ENCODE results near the gene CX3CL1.
"Not testable (repeated sequence)": the region's sequence is repeated elsewhere in the genome, so short reads cannot be mapped to it uniquely, and the experiment has no call there.

Gene CX3CL1

DNA sequence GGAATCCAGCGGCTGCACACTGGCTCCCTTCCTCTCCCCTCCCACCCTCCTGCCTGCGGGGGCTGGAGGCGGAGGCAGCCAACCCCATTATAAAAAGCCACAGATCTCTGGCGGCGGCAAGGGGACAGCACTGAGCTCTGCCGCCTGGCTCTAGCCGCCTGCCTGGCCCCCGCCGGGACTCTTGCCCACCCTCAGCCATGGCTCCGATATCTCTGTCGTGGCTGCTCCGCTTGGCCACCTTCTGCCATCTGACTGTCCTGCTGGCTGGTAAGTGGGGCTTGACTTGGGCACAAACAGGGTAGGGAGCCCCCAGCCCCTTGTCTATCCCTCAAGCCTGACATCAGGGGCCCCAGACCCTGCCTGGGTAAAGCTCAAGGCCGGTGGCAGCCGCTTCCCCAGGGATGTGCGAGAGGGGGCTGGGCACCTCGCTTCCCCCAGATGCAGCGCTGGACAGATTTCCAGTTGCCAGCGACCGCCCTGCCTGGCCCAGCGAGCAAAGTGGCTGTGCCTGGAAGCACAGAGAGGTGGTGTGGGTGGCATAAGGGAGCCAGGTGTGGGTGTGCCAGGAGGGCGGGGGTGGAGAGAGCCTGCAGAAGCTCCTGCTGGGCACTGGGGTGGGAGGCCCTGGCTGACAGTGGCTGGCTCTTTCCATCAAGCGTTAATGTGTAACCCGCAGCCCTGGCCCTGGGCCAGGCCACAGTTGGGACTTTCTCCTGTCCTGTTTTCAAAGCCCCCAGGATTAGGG is at the start of gene CX3CL1:
Gene CX3CL1, plus strand, starts transcription at position 119 of the 745 bp plus-strand sequence. Its CDS starts 79 bp downstream, at position 198.
- peak; percentile 88 for DNase-seq (ENCODE audit: low spot score)

DNA sequence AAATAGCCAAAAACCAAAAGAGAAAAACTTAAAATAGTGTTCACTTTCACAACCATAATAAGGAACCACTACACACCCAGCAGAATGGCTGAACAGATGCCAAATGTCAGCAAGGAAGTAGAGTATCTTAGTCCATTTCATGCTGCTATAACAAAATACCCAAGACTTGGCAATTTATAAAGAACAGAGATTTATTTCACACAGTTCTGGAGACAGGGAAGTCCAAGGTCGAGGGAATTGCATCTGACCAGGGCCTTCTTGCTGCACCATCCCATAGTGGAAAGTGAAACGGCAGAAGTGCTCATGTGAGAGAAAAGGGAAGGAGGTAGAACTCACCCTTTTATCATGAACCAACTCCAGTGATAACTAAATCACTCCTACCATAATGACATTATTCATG is 47.5 kb upstream of the CX3CL1 start:
- DNase-seq (ENCODE audit: low spot score): no peak

DNA sequence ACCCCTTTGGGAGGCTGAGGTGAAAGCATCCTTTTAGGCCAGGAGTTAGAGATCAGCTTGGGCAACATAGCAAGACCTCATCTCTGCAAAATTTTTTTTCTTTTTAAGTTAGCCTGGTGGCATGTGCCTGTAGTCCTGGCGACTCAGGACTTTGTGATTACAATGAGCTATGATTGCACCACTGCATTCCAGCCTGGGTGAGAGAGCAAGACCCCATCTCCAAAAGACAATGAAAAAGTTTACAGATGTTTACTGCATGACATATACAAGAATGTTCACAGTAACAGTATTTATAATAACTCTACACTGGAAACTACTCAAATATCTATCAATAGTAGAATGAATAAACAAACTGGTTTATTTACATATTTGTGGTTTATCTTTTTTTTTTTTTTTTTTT is 46.8 kb upstream of the CX3CL1 start:
- no peak for DNase-seq (ENCODE audit: low spot score)

DNA sequence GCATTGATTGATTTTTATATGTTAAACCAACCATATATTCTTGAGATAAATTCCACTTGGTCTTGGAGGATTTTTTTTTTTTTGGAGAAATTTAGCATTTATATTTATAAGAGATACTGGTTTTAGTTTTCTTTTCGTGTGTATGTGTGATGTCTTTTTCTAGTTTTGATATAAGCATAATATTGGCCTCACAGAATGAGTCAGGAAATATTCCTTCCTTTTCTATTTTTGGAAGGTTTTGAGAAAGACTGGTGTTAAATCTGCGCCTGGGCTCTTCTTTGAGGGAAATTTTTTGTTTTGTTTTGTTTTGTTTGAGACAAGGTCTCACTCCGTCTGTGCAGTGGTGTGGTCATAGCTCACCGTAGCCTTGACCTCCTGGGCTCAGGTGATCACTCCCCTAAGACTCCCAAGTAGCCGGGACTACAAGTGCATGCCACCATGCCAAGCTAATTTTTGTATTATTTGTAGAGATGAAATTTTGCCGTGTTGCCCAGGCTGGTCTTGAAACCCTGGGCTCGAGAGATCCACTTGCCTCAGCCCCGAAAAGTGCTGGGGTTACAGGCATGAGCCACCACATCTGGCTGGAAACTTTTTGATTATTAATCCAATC is 42.5 kb upstream of the CX3CL1 start:
- no peak for DNase-seq (ENCODE audit: low spot score)

DNA sequence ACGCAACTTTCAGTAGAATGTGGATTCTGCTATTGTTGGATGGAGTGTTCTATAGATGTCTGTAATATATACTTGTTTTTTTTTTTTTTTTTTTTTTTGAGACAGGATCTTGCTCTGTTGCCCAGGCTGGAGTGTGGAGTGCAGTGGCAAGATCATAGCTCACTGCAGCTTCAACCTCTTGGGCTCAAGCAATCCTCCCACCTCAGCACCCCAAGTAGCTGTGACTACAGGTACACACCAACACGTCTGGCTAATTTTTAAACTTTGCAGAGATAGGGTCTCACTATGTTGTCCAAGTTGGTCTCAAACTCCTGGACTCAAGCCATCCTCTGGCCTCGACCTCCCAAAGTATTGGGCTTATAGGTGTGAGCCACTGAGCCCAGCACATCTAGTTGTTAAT is 40.9 kb upstream of the CX3CL1 start:
- DNase-seq (ENCODE audit: low spot score): no peak

DNA sequence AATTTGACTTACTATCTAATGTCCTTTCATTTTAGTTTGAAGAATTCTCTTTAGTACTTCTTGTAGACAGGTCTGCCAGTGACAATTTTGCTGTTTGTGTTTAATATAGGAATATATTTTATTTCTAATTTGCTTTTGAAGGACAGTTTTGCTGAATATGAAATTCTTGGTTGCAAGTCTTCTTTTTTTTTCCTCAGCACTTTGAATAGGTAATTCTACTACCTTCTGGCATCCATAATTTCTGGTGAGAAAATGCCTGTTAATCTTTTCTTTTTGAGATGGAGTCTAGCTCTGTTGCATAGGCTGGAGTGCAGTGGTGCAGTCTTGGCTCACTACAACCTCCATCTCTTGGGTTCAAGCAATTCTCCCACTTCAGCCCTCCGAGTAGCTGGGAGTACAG is 38.9 kb upstream of the CX3CL1 start:
- no peak for DNase-seq (ENCODE audit: low spot score)

DNA sequence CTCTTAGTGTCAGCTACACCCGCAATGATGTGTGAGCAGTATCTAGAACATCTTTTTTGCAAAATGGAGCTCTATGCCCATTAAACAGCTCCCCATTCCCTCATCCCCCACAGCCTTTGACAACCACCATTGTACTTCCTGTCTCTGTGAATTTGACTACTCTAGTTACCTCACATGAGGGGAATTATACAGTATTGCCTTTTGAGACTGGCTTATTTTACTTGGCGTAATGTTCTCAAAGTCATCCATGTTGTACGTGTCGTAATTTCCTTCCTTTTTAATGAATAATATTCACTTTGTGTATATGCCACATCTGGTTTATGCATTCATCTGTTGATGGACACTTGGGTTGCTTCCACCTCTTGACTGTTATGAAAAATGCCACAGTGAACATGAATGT is 36.9 kb upstream of the CX3CL1 start:
- DNase-seq (ENCODE audit: low spot score): no peak

DNA sequence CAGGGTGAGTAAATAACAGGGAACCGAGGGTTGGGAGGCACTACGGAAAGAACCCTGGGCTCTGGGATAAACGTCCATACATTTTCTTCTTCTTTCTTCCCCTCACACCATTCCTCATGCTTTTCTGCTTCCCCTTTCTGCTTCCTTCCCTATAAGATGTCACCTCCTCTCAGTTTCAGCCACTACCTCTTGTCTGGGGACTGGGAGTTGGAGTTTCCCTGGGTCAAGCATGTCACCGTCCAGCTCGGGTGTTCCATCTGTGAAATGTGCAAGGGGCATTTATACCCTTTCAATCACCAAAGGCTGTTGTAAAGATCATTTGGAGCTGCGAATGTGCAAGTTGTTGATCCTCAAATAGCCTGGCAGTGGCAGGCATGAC is 31.2 kb upstream of the CX3CL1 start:
- peak; percentile 31 for DNase-seq (ENCODE audit: low spot score)

DNA sequence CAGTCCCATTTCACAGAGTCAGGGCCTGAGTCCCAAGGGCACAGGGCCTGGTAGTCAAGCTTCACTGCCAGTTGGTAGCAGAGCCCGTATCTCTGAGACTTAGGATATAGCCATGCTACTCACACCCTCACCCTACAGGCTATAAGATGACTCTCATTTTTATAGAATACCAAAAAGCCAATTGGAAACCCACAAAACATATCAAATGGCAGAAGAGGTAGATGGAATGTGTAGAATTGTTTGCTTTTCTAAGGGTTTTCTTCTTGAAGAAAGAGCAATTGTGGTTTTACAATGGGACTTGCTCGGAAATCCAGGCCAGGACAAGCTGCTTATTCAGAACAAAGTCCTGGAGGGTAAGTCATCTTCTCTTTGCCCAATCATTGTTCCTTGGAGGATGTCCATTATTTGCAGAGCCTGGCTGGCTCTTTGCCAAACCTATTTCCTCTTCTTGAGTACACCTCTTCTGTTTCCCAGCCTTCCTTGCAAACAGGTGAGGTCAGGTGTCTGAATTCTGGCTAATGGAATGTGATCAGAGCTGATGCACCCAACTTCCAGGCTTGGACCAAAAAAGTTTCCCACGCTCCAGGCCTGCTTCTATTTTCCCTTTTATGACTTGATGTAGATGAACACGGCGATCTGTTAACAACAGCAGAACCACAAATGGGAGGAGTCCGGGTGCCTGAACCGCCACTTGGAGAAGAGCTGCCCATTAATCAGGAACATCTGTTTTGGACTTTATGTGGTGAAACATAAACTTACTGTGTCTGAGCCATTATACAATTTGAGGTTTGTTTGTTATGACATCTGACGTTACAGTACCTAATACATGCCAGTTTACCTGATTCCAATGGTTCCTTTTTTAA is 30.6 kb upstream of the CX3CL1 start:
- DNase-seq (ENCODE audit: low spot score): no peak

DNA sequence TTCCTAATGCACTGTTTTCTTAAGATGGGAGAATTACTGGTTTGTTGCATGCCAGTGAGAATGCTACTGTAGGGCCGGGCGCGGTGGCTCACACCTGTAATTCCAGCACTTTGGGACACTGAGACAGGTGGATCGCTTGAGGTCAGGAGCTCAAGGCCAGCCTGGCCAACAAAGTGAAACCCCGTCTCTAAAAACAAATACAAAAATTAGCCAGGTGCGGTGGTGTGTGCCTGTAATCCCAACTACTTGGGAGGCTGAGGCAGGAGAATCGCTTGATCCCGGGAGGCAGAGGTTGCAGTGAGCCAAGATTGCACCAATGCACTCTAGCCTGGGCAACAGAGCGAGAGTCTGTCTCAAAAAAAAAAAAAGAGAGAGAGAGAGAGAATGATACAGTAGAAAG is 29.7 kb upstream of the CX3CL1 start:
- not testable (repeated sequence) for DNase-seq (ENCODE audit: low spot score)

DNA sequence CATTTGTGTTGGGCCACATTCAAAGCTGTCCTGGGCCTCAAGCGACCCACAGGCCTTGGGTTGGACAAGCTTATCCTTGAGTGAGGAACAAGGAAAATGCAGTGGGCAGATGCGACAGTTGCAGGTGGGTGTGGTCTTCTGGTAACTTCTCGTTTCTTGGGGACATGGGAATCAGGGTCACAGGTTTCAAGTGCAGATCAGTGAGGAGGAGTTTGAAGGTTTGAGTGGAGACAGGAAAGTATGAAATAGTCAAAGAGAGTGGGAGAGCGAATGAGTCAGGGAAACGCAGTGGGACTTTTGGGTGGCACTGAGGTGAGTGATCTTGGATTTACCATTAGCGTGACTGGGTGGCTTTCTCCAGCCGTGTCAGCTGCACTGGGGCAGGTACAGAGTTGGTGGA is 29.1 kb upstream of the CX3CL1 start:
- no peak for DNase-seq (ENCODE audit: low spot score)

DNA sequence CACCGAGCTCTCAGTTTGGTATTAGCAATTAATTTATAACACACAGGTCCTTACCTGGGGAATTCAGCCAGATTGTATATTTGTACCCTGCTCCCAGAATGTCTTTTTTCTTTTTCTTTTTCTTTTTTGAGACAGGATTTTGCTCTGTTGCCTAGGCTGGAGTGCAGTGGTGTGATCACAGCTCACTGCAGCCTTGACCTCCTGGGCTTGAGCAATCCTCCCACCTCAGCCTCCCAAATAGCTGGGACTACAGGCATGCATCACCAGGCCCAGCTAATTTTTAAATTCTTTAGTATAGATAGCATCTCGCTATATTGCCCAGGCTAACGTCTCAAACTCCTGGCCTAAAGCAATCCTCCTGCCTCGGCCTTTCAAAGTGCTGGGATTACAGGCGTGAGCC is 28.2 kb upstream of the CX3CL1 start:
- DNase-seq (ENCODE audit: low spot score): not testable (repeated sequence)

DNA sequence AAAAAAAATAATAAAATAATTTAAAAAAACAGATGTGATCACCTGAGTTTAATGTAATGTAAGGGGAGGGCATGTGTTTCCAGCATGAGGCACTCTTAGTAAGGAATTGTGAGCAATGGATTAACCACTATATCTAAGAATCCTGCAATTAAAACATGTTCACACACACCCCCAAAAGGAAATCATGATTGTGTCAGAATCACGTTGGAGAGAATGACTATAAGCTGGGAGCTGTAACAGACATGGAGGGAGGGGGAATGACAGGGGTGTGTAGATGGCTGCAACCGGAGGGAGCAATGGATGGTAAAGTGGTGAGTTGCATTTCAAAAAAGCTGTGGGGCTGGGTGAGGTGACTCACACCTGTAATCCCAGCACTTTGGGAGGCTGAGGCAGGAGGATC is 27.3 kb upstream of the CX3CL1 start:
- DNase-seq (ENCODE audit: low spot score): no peak

DNA sequence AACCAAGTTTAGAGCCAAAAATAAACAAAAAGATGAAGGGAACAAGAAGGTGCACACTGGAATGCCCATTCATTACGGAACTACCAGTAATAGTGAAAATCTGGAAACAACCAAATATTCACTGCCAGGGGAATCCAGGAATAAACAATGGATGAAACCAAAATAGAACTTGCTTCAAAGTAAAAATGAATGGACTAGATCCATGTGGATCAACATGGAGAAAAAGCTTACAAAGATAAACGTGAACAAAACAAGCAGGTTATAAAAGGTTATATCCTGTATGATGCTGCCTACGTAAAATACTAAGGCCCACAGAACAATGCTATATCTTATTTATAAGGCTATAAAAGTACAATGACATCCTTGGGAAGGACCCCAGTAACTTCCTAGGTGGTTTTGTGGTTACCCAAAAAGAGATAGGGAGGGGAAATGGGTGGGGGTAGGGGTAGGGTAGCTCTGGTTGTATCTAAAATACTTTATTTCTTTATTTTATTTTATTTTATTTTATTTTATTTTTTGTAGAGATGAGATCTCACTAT is 26.6 kb upstream of the CX3CL1 start:
- no peak for DNase-seq (ENCODE audit: low spot score)

DNA sequence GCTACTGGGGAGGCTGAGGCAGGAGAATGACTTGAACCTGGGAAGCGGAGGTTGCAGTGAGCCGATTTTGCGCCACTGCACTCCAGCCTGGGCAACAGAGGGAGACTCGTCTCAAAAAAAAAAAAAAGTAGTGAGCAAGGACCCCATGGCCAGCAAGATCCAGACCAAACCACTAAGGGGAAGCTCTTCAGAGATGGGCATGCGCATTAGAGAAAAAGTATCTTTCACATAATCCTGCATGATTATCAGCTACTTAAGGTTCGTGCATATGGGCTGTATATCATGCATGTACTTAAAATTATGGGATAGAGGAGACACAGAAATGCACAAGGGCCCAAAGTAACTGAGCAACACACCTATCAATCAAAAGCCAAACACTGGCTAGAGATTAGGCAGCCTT is 24.4 kb upstream of the CX3CL1 start:
- DNase-seq (ENCODE audit: low spot score): no peak

DNA sequence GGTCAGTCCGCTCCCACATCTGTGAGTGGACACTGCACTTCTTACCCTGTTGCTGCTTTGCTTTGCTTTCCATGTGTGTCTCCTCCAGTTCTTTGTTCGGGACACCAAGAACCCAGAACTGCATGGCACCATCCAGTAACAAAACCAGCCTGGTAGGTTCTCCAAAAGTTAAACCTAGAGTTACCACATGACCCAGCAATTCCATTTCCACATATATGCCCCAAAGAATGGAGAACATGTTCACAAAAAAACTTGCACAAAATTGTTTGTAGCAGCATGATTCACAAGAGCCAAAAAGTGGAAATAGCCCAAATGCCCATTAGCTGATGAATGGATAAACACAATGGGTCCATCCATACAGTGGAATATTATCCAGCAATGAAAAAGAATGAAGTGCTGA is 24.0 kb upstream of the CX3CL1 start:
- no peak for DNase-seq (ENCODE audit: low spot score)

DNA sequence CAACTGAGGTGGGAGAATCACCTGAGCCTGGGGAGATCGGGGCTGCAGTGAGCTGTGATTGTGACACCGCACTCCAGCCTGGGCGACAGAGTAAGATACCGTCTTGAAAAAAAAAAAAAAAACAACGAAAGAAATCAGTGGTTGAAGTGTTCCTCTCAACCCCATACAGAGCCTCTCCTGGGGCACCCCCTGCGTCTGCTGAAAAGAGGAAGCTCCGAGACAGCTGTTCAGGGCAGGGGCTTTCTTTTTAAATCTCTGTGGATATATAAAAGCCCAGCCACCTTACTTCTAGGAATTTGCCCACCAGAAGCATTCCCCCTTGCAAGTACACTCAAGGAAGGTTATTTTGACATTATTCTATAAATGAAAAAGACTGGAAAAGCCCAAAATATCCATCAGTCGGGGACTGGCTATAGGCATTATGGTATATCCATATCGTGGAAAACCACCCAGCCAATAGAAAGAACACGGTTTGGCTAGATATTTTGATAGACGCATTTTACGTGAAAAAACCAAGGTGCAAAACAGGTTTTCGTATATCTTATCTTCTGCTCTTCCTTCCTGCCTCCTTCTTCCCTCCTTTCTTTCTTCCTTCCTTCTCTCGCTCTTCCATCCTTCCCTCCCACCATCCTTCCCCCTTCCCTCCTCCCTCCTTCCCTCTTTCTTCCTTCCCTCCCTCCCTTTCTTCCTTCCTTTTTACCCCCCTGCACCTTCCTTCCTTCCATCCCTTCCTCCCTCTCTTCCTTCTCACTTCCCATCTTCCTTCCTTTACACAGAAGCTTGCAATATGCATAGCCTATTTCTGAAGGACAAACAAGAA is 22.9 kb upstream of the CX3CL1 start:
- no peak for DNase-seq (ENCODE audit: low spot score)

DNA sequence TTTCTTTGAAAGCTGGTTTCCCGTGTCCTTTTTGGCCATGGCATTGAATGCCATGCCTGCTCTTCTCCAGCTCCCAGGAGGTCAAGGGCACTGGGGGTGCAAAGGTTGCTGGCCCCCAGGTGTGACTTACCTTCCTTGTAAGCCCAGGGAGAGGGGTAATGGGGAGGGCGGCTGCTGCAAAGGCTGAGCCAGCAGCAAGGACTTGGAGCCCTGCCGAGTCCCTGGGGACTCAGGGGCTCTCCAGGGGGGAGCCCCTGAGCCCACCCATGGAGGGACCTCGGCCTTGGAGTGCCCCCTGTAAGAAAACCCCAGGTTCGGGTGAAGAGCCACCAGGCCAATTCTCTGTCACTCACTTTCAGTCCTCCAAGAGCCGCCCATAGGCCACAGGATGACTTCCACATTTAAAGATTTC is 19.6 kb upstream of the CX3CL1 start:
- DNase-seq (ENCODE audit: low spot score): no peak

DNA sequence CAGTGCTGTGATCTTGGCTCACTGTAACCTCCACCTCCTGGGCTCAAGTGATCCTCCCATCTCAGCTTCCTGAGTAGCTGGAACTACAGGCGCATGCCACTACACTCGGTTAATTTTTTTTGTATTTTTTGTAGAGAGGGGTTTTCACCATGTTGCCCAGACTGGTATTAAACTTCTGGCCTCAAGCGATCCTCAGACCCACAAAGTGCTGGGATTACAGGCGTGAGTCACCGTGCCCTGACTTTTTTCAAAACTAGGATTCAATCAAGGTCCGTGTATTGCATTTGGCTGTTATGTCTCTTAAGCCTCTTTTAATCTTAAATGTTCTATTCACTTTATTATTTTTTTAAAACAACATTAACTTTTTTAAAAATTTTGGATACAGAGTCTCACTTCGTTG is 18.0 kb upstream of the CX3CL1 start:
- no peak for DNase-seq (ENCODE audit: low spot score)

DNA sequence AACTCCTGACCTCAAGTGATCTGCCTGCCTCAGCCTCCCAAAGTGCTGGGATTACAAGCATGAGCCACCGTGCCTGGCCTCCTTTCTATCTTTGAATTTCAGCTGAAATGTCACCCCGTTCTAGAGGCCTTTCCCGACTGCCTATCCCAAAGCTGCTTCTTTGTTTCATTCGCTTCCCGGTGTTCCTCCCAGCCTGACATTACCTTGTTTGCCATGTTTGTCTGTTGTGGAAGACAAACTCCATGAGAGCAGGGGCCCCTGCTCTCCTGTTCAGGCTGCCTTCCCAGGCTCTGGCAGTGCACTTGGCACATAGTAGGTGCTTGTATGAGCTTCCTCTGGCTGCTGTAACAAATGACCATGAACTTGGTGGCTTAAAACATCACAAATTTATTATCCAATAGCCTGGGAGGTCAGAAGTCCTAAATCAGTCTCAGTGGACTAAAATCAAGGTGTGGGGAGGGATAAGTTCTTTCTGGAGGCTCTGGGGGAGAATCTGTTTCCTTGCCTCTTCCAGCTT is 16.3 kb upstream of the CX3CL1 start:
- no peak for DNase-seq (ENCODE audit: low spot score)

DNA sequence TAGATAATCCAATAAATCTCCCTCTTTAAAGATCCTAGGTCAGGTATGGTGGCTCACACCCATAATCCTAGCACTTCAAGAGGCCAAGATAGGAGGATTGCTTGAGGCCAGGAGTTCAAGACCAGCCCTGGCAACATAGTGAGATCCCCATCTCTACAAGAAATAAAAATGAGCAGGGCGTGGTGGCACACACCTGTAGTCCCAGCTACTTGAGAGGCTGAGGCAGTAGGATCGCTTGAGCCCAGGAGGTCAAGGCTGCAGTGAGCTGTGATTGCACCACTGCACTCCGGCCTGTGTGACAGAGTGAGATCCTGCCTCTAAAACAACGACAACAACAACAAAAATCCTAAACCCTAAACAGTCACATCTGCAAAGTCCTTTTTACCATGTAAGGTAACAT is 15.7 kb upstream of the CX3CL1 start:
- DNase-seq (ENCODE audit: low spot score): no peak

All from Ammon's horn (tissue), 1 donor.